Measurements from ENCODE around the gene NARS2.

DNA sequence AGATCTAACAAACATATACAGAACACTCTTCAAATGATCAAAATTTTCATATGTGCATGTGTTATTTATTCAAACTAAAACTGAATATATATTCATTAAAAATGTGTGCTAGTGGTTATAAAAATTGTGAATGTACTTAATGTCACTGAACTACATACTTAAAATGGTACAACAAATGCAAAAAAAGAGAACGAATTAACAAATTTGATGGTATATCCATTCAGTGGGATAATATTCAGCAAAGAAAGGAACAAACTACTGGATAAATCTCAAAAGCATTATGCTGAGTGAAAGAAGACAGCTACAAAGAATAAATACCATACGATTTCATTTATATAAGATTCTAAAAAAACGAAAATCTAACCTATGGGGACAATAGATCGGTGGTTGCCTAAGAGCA lies 64.1 kb downstream of the NARS2 start:
- TF ChIP-seq, protein P1, sequence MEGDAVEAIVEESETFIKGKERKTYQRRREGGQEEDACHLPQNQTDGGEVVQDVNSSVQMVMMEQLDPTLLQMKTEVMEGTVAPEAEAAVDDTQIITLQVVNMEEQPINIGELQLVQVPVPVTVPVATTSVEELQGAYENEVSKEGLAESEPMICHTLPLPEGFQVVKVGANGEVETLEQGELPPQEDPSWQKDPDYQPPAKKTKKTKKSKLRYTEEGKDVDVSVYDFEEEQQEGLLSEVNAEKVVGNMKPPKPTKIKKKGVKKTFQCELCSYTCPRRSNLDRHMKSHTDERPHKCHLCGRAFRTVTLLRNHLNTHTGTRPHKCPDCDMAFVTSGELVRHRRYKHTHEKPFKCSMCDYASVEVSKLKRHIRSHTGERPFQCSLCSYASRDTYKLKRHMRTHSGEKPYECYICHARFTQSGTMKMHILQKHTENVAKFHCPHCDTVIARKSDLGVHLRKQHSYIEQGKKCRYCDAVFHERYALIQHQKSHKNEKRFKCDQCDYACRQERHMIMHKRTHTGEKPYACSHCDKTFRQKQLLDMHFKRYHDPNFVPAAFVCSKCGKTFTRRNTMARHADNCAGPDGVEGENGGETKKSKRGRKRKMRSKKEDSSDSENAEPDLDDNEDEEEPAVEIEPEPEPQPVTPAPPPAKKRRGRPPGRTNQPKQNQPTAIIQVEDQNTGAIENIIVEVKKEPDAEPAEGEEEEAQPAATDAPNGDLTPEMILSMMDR (IDR thresholded peaks at IDR 0.05) = no peak
- TF ChIP-seq POLR2AphosphoS5 (IDR thresholded peaks at IDR 0.05) = no peak

Measured in breast epithelium (tissue), 3 donors.